ENCODE results near the gene SPON1.
"Not testable (repeated sequence)": the region's sequence is repeated elsewhere in the genome, so short reads cannot be mapped to it uniquely, and the experiment has no call there.

SPON1 gene

DNA sequence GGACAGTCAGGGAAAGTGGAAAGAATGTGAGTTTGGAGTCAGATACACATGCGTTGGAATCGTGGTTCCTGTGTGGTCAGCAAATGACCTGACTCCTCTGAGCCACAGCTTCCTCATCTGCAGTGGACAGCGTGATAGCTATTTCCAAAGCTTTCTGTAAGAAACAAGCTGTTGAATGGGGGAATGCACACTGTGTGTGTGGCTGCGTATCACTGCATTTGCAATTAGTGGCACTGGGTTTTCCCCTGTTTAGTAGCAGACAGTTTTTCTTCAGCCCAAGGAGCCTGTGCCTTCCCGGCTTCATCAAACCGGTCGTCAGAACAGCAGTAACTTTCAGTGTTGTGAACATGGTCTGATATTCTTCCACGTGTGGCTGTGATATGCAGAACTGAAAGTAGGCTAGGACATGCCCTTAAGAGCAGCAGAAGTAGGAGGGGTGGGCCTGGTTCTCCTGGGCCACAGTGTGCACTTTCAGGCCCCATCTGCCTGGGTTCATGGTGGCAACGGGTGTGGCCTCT lies 275.0 kb downstream of the SPON1 start:
- Histone ChIP-seq H3K9me3 (ENCODE audit: low read length) (no peaks in the 10 kb centered on the region), H3K4me1 (ENCODE audit: insufficient read depth, low read length) (no peaks in the 10 kb centered on the region), H3K27ac (ENCODE audit: low read depth, low read length) (no peak overlapping the region), H3K36me3 (ENCODE audit: insufficient read depth, low read length) (no peaks in the 10 kb centered on the region), H3K4me3 (ENCODE audit: low read depth in 1 of 2, low read length in 2 of 2) (no peak overlapping the region), H3K27me3 (ENCODE audit: control insufficient read depth in 1 of 2, insufficient read depth in 2 of 2, low read length in 2 of 2) (no peaks in the 10 kb centered on the region), H3K9ac (ENCODE audit: low read length) (no peak overlapping the region)

DNA sequence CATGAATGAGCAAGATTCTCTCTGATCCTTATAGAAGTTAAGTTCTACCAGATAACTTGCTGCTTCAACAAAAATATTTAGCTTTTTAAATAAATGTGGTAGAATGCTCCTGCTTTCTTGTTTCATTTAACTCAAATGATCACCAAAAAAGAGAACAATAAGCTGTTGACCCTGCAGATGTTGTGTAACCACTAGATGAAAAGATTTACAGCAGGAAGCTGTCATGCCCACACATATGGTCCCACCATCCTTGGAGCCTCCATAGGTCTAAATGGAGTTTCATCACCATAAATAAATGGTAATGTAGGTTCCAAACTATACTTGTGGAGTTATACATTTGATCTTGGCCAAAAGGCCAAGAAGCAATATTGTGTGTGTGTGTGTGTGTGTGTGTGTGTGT lies 277.7 kb downstream of the SPON1 start:
- H3K4me1 ChIP-seq (ENCODE audit: insufficient read depth, low read length) = no peaks in the 10 kb centered on the region
- H3K36me3 ChIP-seq (ENCODE audit: insufficient read depth, low read length) = no peaks in the 10 kb centered on the region

DNA sequence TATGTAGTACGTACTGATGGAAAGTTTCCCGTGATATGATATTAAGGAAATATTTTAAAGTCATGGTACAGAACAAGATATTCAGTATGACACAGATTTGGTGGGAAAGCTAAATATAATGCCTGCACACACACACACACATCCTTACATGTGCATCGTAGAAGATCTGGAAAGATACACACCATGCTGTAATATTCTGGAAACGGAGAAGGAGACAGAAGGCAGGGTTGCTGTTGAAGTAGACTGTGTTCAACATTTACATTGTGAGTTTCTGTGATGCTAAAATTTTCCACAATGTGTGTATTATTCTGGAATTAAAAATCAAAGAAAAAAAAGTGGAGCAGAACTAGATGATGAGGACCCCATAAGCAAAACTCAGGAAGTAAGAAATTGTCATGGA lies 278.4 kb downstream of the SPON1 start:
- Histone ChIP-seq H3K4me3 (ENCODE audit: low read depth in 1 of 2, low read length in 2 of 2) (no peak overlapping the region), H3K4me1 (ENCODE audit: insufficient read depth, low read length) (no peaks in the 10 kb centered on the region), H3K27me3 (ENCODE audit: control insufficient read depth in 1 of 2, insufficient read depth in 2 of 2, low read length in 2 of 2) (no peaks in the 10 kb centered on the region)

More for the DNA sequence above, 277.7 kb downstream of the SPON1 start:
- H3K27me3 ChIP-seq (ENCODE audit: control insufficient read depth in 1 of 2, insufficient read depth in 2 of 2, low read length in 2 of 2) = no peaks in the 10 kb centered on the region
- no peak overlapping the region for H3K4me3 ChIP-seq (ENCODE audit: low read depth in 1 of 2, low read length in 2 of 2)
- no peak overlapping the region for H3K27ac ChIP-seq (ENCODE audit: low read depth, low read length)
- H3K9me3 ChIP-seq (ENCODE audit: low read length) = no peaks in the 10 kb centered on the region
- H3K9ac ChIP-seq (ENCODE audit: low read length) = no peak overlapping the region

DNA sequence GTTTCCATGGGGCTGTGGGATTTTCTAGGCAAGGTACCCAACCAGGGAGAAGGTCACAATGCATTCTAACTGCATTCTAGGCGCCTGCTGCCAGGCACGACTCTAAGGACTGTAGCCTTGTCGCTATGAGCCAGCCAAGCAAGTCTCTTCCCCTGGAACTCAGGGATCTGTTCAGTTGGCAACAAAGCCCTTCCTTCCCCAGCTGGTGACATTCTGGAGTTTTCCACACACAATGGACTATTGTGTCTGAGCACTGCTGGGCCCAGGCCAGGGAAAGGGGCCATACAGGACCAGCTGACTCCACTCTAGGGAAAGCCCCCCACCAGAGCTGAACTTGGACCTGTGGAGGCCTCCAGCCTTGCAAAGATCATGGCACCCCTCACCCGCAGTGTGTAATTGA lies 279.7 kb downstream of the SPON1 start:
- Histone ChIP-seq H3K4me3 (ENCODE audit: low read depth in 1 of 2, low read length in 2 of 2) (no peak overlapping the region), H3K36me3 (ENCODE audit: insufficient read depth, low read length) (no peaks in the 10 kb centered on the region), H3K9ac (ENCODE audit: low read length) (no peak overlapping the region), H3K27me3 (ENCODE audit: control insufficient read depth in 1 of 2, insufficient read depth in 2 of 2, low read length in 2 of 2) (no peaks in the 10 kb centered on the region), H3K4me1 (ENCODE audit: insufficient read depth, low read length) (no peaks in the 10 kb centered on the region), H3K27ac (ENCODE audit: low read depth, low read length) (no peak overlapping the region), H3K9me3 (ENCODE audit: low read length) (no peaks in the 10 kb centered on the region)

More for the DNA sequence above, 278.4 kb downstream of the SPON1 start:
- Histone ChIP-seq H3K27ac (ENCODE audit: low read depth, low read length) (no peak overlapping the region), H3K9ac (ENCODE audit: low read length) (no peak overlapping the region), H3K36me3 (ENCODE audit: insufficient read depth, low read length) (no peaks in the 10 kb centered on the region), H3K9me3 (ENCODE audit: low read length) (no peaks in the 10 kb centered on the region)

DNA sequence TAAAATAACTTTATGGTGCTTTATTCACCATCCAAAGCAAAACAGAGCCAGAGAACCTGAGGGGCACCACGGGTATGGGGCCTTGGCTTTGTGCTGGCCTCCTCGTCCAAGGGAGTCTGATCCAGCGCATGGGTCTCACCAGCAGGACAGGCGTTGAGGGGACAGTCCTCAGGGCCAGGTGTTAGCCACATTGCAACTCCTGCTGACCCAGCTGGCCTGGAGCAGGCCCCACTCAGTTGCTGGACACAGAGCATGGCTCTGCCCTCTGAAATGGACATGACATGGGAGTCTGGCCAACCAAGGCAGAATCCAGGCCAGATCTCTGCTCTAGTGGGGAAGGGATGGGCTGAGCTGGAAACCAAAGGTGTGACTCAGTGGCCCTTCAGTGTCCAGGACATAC lies 280.2 kb downstream of the SPON1 start:
- H3K4me3 ChIP-seq (ENCODE audit: low read depth in 1 of 2, low read length in 2 of 2) = no peak overlapping the region
- H3K9ac ChIP-seq (ENCODE audit: low read length) = no peak overlapping the region
- no peaks in the 10 kb centered on the region for H3K9me3 ChIP-seq (ENCODE audit: low read length)
- H3K27ac ChIP-seq (ENCODE audit: low read depth, low read length) = no peak overlapping the region
- no peaks in the 10 kb centered on the region for H3K4me1 ChIP-seq (ENCODE audit: insufficient read depth, low read length)
- no peaks in the 10 kb centered on the region for H3K36me3 ChIP-seq (ENCODE audit: insufficient read depth, low read length)
- H3K27me3 ChIP-seq (ENCODE audit: control insufficient read depth in 1 of 2, insufficient read depth in 2 of 2, low read length in 2 of 2) = no peaks in the 10 kb centered on the region

DNA sequence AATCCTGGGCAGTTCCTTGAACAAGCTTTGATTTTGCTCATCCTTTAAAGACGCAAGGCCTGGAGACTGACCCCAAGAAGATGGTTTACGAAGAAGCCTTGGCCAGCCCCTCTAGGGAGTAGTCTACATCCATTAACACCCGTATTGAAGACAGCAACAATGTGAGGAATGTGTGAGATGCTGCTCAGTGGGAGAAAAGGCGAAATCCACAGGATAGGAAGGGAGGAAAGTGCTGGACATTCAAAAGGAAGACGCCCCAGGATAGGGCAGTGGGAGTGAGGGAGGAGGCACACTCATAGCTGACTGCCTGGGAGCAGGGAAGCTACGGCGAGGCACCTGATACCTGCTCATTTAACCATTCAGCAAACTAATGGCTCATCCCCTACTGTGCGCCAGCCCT lies 282.4 kb downstream of the SPON1 start:
- Histone ChIP-seq H3K4me3 (ENCODE audit: low read depth in 1 of 2, low read length in 2 of 2) (no peak overlapping the region), H3K4me1 (ENCODE audit: insufficient read depth, low read length) (no peaks in the 10 kb centered on the region), H3K27ac (ENCODE audit: low read depth, low read length) (no peak overlapping the region), H3K27me3 (ENCODE audit: control insufficient read depth in 1 of 2, insufficient read depth in 2 of 2, low read length in 2 of 2) (no peaks in the 10 kb centered on the region), H3K9ac (ENCODE audit: low read length) (no peak overlapping the region), H3K9me3 (ENCODE audit: low read length) (no peaks in the 10 kb centered on the region), H3K36me3 (ENCODE audit: insufficient read depth, low read length) (no peaks in the 10 kb centered on the region)

DNA sequence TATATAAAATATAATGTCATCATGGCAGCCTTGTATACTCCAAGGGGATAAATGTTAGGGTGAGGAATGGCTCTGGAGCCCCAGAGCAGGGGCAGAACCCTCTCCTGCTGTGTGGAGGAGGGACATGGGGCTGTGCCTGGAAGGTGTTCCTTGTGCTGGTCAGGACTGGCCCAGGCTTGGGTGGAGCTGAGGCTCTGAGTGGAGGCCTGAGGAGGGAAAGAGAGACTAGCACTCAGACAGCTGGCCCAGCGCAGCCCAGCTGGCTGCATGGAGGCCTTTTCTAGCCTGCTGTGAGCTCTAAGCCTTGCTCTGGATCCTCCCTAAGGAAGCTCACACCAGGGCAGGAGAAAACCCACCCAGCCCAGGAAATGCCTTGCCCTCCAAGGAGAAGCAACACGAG lies 282.9 kb downstream of the SPON1 start:
- H3K27ac ChIP-seq (ENCODE audit: low read depth, low read length) = no peak overlapping the region
- H3K9me3 ChIP-seq (ENCODE audit: low read length) = no peaks in the 10 kb centered on the region
- H3K27me3 ChIP-seq (ENCODE audit: control insufficient read depth in 1 of 2, insufficient read depth in 2 of 2, low read length in 2 of 2) = no peaks in the 10 kb centered on the region
- H3K36me3 ChIP-seq (ENCODE audit: insufficient read depth, low read length) = no peaks in the 10 kb centered on the region
- H3K9ac ChIP-seq (ENCODE audit: low read length) = no peak overlapping the region
- no peak overlapping the region for H3K4me3 ChIP-seq (ENCODE audit: low read depth in 1 of 2, low read length in 2 of 2)
- H3K4me1 ChIP-seq (ENCODE audit: insufficient read depth, low read length) = no peaks in the 10 kb centered on the region

DNA sequence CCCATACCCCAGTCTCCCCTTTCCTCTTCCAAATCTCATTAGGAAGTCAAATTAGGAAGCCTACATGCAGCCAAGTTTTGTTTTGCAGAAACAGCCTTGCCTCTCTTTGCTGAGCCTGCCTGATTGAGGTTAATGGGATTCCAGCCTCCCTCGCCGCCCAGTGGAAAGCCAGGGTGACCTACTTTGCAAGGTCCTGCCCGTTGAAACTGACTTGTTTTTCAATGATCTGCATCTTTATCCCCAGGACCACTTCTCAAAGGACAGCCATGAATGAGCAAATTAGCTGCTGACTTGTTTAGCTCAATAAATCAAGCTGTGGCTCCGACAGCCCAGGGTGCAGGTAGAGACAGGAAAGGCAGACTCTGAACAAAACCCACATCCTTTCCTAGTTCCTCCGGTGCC lies 286.1 kb downstream of the SPON1 start:
- Histone ChIP-seq H3K9ac (ENCODE audit: low read length) (no peak overlapping the region), H3K27me3 (ENCODE audit: control insufficient read depth in 1 of 2, insufficient read depth in 2 of 2, low read length in 2 of 2) (no peaks in the 10 kb centered on the region), H3K4me1 (ENCODE audit: insufficient read depth, low read length) (no peaks in the 10 kb centered on the region), H3K36me3 (ENCODE audit: insufficient read depth, low read length) (no peaks in the 10 kb centered on the region), H3K4me3 (ENCODE audit: low read depth in 1 of 2, low read length in 2 of 2) (no peak overlapping the region), H3K9me3 (ENCODE audit: low read length) (no peaks in the 10 kb centered on the region), H3K27ac (ENCODE audit: low read depth, low read length) (no peak overlapping the region)

DNA sequence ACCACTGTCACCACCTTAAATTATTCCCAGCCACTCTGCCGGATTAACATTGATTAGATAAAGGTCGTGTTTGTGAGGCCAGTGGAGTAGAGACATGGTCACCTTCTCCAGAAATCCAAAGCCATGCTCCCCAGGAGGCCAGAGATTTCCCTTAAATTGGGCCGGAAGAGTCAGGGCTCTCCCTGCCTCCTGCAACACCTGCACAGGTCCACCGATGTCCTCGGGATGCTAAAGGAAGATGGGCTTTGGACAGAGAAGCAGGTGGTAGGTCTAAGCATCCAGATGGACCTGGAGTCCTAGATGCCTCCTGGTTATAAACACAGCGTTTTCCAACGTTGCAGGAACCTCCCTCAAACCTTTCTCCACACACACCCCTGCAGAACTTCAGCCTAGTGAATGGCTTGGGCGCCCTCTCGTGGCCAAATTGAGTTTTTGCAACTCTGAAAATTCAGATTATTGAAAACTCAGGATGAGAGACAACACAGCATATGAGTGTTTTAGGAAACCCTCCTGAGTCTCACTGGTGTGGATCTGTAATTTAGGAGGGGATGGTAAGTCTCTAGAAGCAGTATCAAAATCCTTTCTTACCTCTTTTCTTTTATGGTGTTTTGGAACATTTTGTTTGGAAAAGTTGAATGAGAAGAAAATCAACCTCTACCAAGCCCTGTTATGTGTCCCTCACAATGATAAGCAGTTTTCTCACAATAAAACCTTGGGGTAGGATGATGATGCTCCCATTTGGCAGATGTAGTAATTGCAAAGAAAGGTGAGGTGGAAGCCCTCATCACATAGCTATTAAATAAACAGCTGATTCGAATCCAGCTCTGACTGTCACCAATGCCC lies 286.8 kb downstream of the SPON1 start:
- Histone ChIP-seq H3K36me3 (ENCODE audit: insufficient read depth, low read length) (no peaks in the 10 kb centered on the region), H3K9me3 (ENCODE audit: low read length) (no peaks in the 10 kb centered on the region), H3K27me3 (ENCODE audit: control insufficient read depth in 1 of 2, insufficient read depth in 2 of 2, low read length in 2 of 2) (no peaks in the 10 kb centered on the region), H3K27ac (ENCODE audit: low read depth, low read length) (no peak overlapping the region), H3K4me3 (ENCODE audit: low read depth in 1 of 2, low read length in 2 of 2) (no peak overlapping the region), H3K9ac (ENCODE audit: low read length) (no peak overlapping the region), H3K4me1 (ENCODE audit: insufficient read depth, low read length) (no peaks in the 10 kb centered on the region)

DNA sequence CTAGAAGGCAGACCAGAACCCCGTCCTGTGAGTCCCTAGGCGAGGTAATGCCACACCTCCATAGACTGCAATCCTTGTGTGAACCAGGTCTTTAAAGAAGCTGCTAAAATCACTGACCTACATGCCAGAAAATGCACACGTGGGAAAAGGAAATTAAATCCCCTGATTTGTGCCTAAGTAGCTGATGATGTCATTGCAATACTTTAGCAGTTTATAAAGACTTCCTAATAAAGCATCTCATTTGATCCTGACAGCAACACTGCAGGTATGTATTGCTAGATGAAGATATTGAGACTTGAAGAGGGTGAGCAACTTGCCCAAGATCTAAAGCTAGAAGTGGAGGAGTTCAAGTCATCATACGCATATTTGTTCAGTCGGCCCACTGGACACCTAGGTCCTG lies 289.2 kb downstream of the SPON1 start:
- H3K9me3 ChIP-seq (ENCODE audit: low read length) = no peaks in the 10 kb centered on the region
- H3K36me3 ChIP-seq (ENCODE audit: insufficient read depth, low read length) = no peaks in the 10 kb centered on the region
- H3K9ac ChIP-seq (ENCODE audit: low read length) = no peak overlapping the region
- H3K4me3 ChIP-seq (ENCODE audit: low read depth in 1 of 2, low read length in 2 of 2) = no peak overlapping the region
- H3K4me1 ChIP-seq (ENCODE audit: insufficient read depth, low read length) = no peaks in the 10 kb centered on the region
- H3K27me3 ChIP-seq (ENCODE audit: control insufficient read depth in 1 of 2, insufficient read depth in 2 of 2, low read length in 2 of 2) = no peaks in the 10 kb centered on the region
- H3K27ac ChIP-seq (ENCODE audit: low read depth, low read length) = no peak overlapping the region

DNA sequence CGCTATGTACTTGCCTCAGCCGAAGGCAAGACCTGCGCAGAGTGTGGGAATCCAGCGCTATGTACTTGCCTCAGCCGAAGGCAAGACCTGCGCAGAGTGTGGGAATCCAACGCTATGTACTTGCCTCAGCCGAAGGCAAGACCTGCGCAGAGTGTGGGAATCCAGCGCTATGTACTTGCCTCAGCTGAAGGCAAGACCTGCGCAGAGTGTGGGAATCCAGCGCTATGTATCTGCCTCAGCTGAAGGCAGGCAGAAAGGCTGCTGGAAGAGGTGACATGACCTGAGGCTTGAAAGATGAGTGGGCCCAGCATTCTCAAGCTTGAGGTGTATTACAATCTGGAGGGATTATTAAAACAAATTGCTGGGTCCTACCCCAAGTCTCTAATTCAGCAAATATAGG lies 290.0 kb downstream of the SPON1 start:
- not testable (repeated sequence) for H3K4me1 ChIP-seq (ENCODE audit: insufficient read depth, low read length); H3K36me3 ChIP-seq (ENCODE audit: insufficient read depth, low read length); H3K4me3 ChIP-seq (ENCODE audit: low read depth in 1 of 2, low read length in 2 of 2); H3K9ac ChIP-seq (ENCODE audit: low read length); H3K27ac ChIP-seq (ENCODE audit: low read depth, low read length); H3K9me3 ChIP-seq (ENCODE audit: low read length); H3K27me3 ChIP-seq (ENCODE audit: control insufficient read depth in 1 of 2, insufficient read depth in 2 of 2, low read length in 2 of 2)

DNA sequence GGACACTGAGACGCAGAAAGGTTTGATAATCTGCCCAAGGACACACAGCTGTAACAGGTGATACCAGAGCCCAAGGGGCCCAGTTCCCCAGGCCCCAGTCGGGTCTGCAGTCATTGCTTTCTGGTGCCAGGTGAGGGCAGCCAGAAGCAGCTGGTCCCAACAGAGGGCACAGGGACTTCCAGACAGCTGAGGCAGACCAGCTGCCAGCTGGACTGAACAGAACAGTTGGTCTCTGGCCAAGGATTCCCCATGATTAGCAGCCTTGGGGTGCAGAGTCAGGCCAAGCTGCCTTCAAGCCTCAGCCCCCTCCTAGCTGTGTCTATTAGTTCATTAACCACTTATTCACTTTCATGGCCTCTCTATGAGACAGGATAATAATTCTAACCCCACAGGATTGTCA lies 290.9 kb downstream of the SPON1 start:
- Histone ChIP-seq H3K9ac (ENCODE audit: low read length) (no peak overlapping the region), H3K27ac (ENCODE audit: low read depth, low read length) (no peak overlapping the region), H3K36me3 (ENCODE audit: insufficient read depth, low read length) (no peaks in the 10 kb centered on the region), H3K4me1 (ENCODE audit: insufficient read depth, low read length) (no peaks in the 10 kb centered on the region), H3K27me3 (ENCODE audit: control insufficient read depth in 1 of 2, insufficient read depth in 2 of 2, low read length in 2 of 2) (no peaks in the 10 kb centered on the region), H3K4me3 (ENCODE audit: low read depth in 1 of 2, low read length in 2 of 2) (no peak overlapping the region), H3K9me3 (ENCODE audit: low read length) (no peaks in the 10 kb centered on the region)

Measured in muscle layer of colon (tissue), 2 donors.